Loucy (cell line): ENCODE data around the gene AUH.
"Not testable (repeated sequence)": the region's sequence is repeated elsewhere in the genome, so short reads cannot be mapped to it uniquely, and the experiment has no call there.

Experiments used
- H2AFZ ChIP-seq: fragments of 200-600 bp; sonication (generic); 2 replicates; pipeline ENCODE4 v1.6.0; 2016; ENCODE audit warnings: antibody characterized with exemption, mild to moderate bottlenecking, low read length, moderate library complexity
- H3F3A ChIP-seq: fragments of 200-600 bp; 2 replicates; pipeline ENCODE4 v1.6.0; 2016; ENCODE audit warnings: antibody characterized with exemption, low read depth, mild to moderate bottlenecking
- H3K27me3 ChIP-seq: fragments of 200-600 bp; sonication (generic); 2 replicates; pipeline ENCODE4 v1.6.1; 2014; ENCODE audit warnings: low read length, mild to moderate bottlenecking; ENCODE audit not compliant: insufficient read depth, poor library complexity, severe bottlenecking
- H3K36me3 ChIP-seq: fragments of 200-600 bp; sonication (generic); 2 replicates; pipeline ENCODE4 v1.6.1; 2016; ENCODE audit warnings: low read length; ENCODE audit not compliant: insufficient read depth
- H3K4me1 ChIP-seq: fragments of 200-600 bp; sonication (generic); 2 replicates; pipeline ENCODE4 v1.5.1; 2014; ENCODE audit warnings: low read length, mild to moderate bottlenecking; ENCODE audit not compliant: insufficient read depth, poor library complexity, severe bottlenecking
- H3K4me2 ChIP-seq: fragments of 200-600 bp; sonication (generic); 2 replicates; pipeline ENCODE4 v1.6.0; 2014; ENCODE audit warnings: antibody characterized with exemption, low read length, low read depth, mild to moderate bottlenecking; ENCODE audit not compliant: poor library complexity, severe bottlenecking
- H3K4me3 ChIP-seq: fragments of 200-600 bp; sonication (generic); 2 replicates; pipeline ENCODE4 v1.5.1; 2014; ENCODE audit warnings: low read length, mild to moderate bottlenecking, mixed read lengths; ENCODE audit not compliant: poor library complexity, severe bottlenecking
- H3K79me2 ChIP-seq: fragments of 200-600 bp; sonication (generic); 2 replicates; pipeline ENCODE4 v1.6.1; 2014; ENCODE audit warnings: low read length; ENCODE audit not compliant: insufficient read depth
- H3K9ac ChIP-seq: fragments of 200-600 bp; sonication (generic); 2 replicates; pipeline ENCODE4 v1.6.0; 2014; ENCODE audit warnings: mild to moderate bottlenecking, low read depth, low read length, moderate library complexity; ENCODE audit not compliant: poor library complexity, severe bottlenecking
- H3K9me2 ChIP-seq: fragments of 200-600 bp; sonication (generic); replicated peaks from 2 replicates; pipeline ENCODE4 v1.6.1; 2016; ENCODE audit warnings: low read depth, low read length, mixed read lengths
- H3K9me3 ChIP-seq: fragments of 200-600 bp; sonication (generic); 2 replicates; pipeline ENCODE4 v1.6.1; 2014; ENCODE audit warnings: mild to moderate bottlenecking, antibody characterized with exemption, low read length, low read depth; ENCODE audit not compliant: insufficient read depth
- H4K20me1 ChIP-seq: fragments of 200-600 bp; sonication (generic); 2 replicates; pipeline ENCODE4 v1.6.0; 2014; ENCODE audit warnings: antibody characterized with exemption, low read length, mild to moderate bottlenecking; ENCODE audit not compliant: insufficient read depth, poor library complexity, severe bottlenecking
- CTCF ChIP-seq: fragments of 200-600 bp; sonication (generic); conservative IDR thresholded peaks from 2 replicates; pipeline ENCODE4 v1.5.1; 2014; ENCODE audit warnings: mild to moderate bottlenecking, antibody characterized with exemption, low read length
- EZH2phosphoT487 ChIP-seq: fragments of 200-600 bp; IDR thresholded peaks from 2 replicates; pipeline ENCODE4 v1.6.1; 2018; ENCODE audit warnings: antibody characterized with exemption, mild to moderate bottlenecking, moderate library complexity, borderline replicate concordance

The AUH gene

GRCh38 chr9:91200692-91201336 is 160.9 kb downstream of the AUH start:
- Histone ChIP-seq H2AFZ (no peak overlapping the region), H3K27me3 (no peaks in the 10 kb centered on the region), H3K9me2 (no peaks in the 10 kb centered on the region), H3K9me3 (peaks cover 18% of the 10 kb centered on the region; the same call in 1 of the 2 replicates), H4K20me1 (no peaks in the 10 kb centered on the region), H3K4me2 (no peak overlapping the region), H3K4me1 (peaks cover 17% of the 10 kb centered on the region), H3K9ac (no peak overlapping the region), H3F3A (no peaks in the 10 kb centered on the region), H3K4me3 (no peak overlapping the region), H3K36me3 (no peaks in the 10 kb centered on the region; the same call in 1 of the 2 replicates), H3K79me2 (peaks cover 2% of the 10 kb centered on the region; the same call in 1 of the 2 replicates)
- TF ChIP-seq EZH2phosphoT487 (no peak), CTCF (no peak)

- H3K4me3 ChIP-seq: no peak overlapping the region
- TF ChIP-seq CTCF (no peak), EZH2phosphoT487 (no peak)
- peaks cover 18% of the 10 kb centered on the region; the same call in 1 of the 2 replicates for H3K9me3 ChIP-seq
- H3K4me2 ChIP-seq: no peak overlapping the region
- no peaks in the 10 kb centered on the region for H3K9me2 ChIP-seq
- no peak overlapping the region for H2AFZ ChIP-seq
- no peaks in the 10 kb centered on the region for H3K27me3 ChIP-seq
- H3F3A ChIP-seq: no peaks in the 10 kb centered on the region
- H3K4me1 ChIP-seq: peaks cover 26% of the 10 kb centered on the region
- H3K36me3 ChIP-seq: no peaks in the 10 kb centered on the region; the same call in 1 of the 2 replicates
- no peaks in the 10 kb centered on the region for H4K20me1 ChIP-seq
- H3K79me2 ChIP-seq: peaks cover 11% of the 10 kb centered on the region
- H3K9ac ChIP-seq: no peak overlapping the region
Observed at GRCh38 chr9:91199739-91200497, 161.8 kb downstream of the AUH start.

- Histone ChIP-seq H3K4me1 (peaks cover 37% of the 10 kb centered on the region), H3K9me3 (peaks cover 18% of the 10 kb centered on the region; the same call in 1 of the 2 replicates), H3K79me2 (peaks cover 14% of the 10 kb centered on the region)
- H3K4me2 ChIP-seq, H3K9me2 ChIP-seq, H3K27me3 ChIP-seq, H3K9ac ChIP-seq, H3K36me3 ChIP-seq, H2AFZ ChIP-seq, H3K4me3 ChIP-seq, H4K20me1 ChIP-seq, H3F3A ChIP-seq: not testable (repeated sequence)
Observed at GRCh38 chr9:91198881-91199280, 162.8 kb downstream of the AUH start.
